ENCODE results near the gene OCSTAMP.

- no peak for TF ChIP-seq CTCF (IDR thresholded peaks at IDR 0.05)
- no peak for TF ChIP-seq POLR2A (IDR thresholded peaks at IDR 0.05)
Observed at GRCh38 chr20:46575394-46575793, 24.9 kb upstream of the OCSTAMP start.

All from esophagus squamous epithelium (tissue), 4 donors.